NCI-H345 treated with DMSO at 0.1 percent for 48 hours (cell line): ENCODE data around the gene PJA1.

Source experiments
- DNase-seq: peaks from one replicate; lab custom pipeline; 2025; ENCODE audit not compliant: unreplicated experiment; lab: John Stamatoyannopoulos, UW

The PJA1 gene

GRCh38 chrX:69116077-69116476 is 49.2 kb downstream of the PJA1 start:
- DNase-seq = no peak

GRCh38 chrX:69113723-69114122 is 51.5 kb downstream of the PJA1 start:
- no peak for DNase-seq
